Transverse colon (tissue), 4 donors: ENCODE measurements around the gene ZNF408. TPM values are rescaled to one million over a fixed set of nuclear protein-coding genes. Genes with fewer than 3 reads are reported as not detected.

Source experiments
- DNase-seq: peaks from one replicate; pipeline ENCODE4 v3.0.0-alpha.2; 2019
- H3K27ac ChIP-seq, 4 donors: fragments of 200-600 bp; sonication (generic); 2 replicates each; pipeline ENCODE4 v1.5.1; 2016 to 2018; ENCODE audit warnings: inconsistent platforms in 4 of 4
- H3K27me3 ChIP-seq: fragments of 200-600 bp; sonication (generic); 2 replicates; pipeline ENCODE4 v1.5.1; 2017; ENCODE audit warnings: inconsistent platforms
- H3K36me3 ChIP-seq, 4 donors: fragments of 200-600 bp; sonication (generic); 2 replicates each; pipeline ENCODE4 v1.5.1; 2017 to 2019; ENCODE audit warnings: inconsistent platforms in 4 of 4
- H3K4me1 ChIP-seq, 4 donors: fragments of 200-600 bp; sonication (generic); 2 replicates each; pipeline ENCODE4 v1.5.1; 2017 to 2020; ENCODE audit warnings: inconsistent platforms in 4 of 4
- H3K4me3 ChIP-seq, 4 donors: fragments of 200-600 bp; sonication (generic); 1 replicate in 1 of 4; 2 replicates in 3 of 4; pipeline versions ENCODE4 v1.5.1 to v1.6.1; 2017 to 2019; ENCODE audit warnings: inconsistent platforms in 4 of 4
- H3K9me3 ChIP-seq, 2 donors: fragments of 200-600 bp; sonication (generic); 2 replicates each; pipeline ENCODE4 v1.5.1; 2017 to 2019; ENCODE audit warnings: inconsistent platforms in 2 of 2
- CTCF ChIP-seq, 5 experiments: fragments of 200-600 bp in 3 of 5; fragments of 450-650 bp in 2 of 5; sonication (generic) in 3 of 5; IDR thresholded peaks; 1 replicate in 2 of 5; 2 replicates in 3 of 5; pipeline ENCODE4 v1.5.1; 2016 to 2017; ENCODE audit warnings: antibody characterized with exemption in 5 of 5, inconsistent platforms in 3 of 5, mild to moderate bottlenecking in 2 of 5, moderate library complexity in 1 of 5
- EP300 ChIP-seq: sonication (generic); formaldehyde crosslinking; IDR thresholded peaks from one replicate; pipeline ENCODE4 v1.6.1; 2017; ENCODE audit warnings: antibody characterized with exemption, low read depth
- POLR2A ChIP-seq: fragments of 450-650 bp; IDR thresholded peaks from one replicate; pipeline ENCODE4 v1.6.1; 2016; ENCODE audit warnings: antibody characterized with exemption, mild to moderate bottlenecking, moderate library complexity
- POLR2AphosphoS5 ChIP-seq, 3 donors: sonication (generic); formaldehyde crosslinking; IDR thresholded peaks; one replicate each; pipeline ENCODE4 v1.6.1; 2016; ENCODE audit warnings: antibody characterized with exemption in 3 of 3
- WGBS, 2 donors: methylation state at CpG; one replicate each; pipeline ENCODE4 v1.1.5; 2018; ENCODE audit warnings: low coverage in 1 of 2; 5-methylcytosine and 5-hydroxymethylcytosine counted together
- in situ Hi-C, 4 donors: fragments of 200-750 bp; cut with MboI; loops; one replicate each; pipeline versions ENCODE4 v1.15.0 to v1.15.1; 2017; ENCODE audit warnings: low sequenced_read_pairs in 3 of 4, low pct_ligation_motif_present in 1 of 4, low pct_unique_long_range_greater_than_20kb in 1 of 4
- intact Hi-C: fragments of 100-400 bp; cut with DNase I; formaldehyde crosslinking; loops from one replicate; pipeline ENCODE4 v1.15.1; 2023; ENCODE audit warnings: low total_unique reads
- total RNA-seq, 4 donors: library from RNA; depleted of rRNA; stranded (reverse); fragments of >200 nt; gene quantifications; one replicate each; pipeline ENCODE4 v1.1.0, GENCODE V29; 2016

The ZNF408 gene
- total RNA-seq, 4 donors from 2014 or later, result 6.0 to 19.3 (median 10.0) TPM

DNA sequence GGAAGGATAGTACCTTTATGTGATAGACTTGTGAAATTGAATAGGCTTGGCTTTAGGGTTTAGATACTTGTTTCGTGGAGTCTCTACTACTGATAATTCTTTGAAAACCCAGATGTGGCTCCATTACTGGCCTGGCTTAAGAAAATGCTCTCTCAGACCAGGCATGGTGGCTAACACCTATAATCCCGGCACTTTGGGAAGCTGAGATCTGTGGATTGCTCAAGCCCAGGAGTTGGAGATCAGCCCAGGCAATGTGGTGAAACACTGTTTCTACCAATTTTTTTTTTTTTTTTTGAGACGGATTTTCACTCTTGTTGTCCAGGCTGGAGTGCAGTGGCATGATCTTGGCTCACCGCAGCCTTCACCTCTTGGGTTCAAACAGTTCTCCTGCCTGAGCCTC, 42.6 kb upstream of the ZNF408 start:
- Histone ChIP-seq H3K27ac (no peak overlapping the region), H3K4me3 (no peak overlapping the region), H3K27me3 (no peaks in the 10 kb centered on the region), H3K9me3 (no peaks in the 10 kb centered on the region), H3K4me1 (no peaks in the 10 kb centered on the region), H3K36me3 (peaks cover 0 to 92% (median 29%) of the 10 kb centered on the region in 4 donors)
- no peak for DNase-seq
- intact Hi-C loops, result no loop called here
- TF ChIP-seq CTCF (IDR thresholded peaks at IDR 0.05), result no peak
- TF ChIP-seq EP300, result no peak
- no peak for TF ChIP-seq POLR2AphosphoS5 (IDR thresholded peaks at IDR 0.05)
- no peak for TF ChIP-seq POLR2A
- 91 to 95% methylated on average over 3 to 4 of the region's 4 CpGs for WGBS, 2 donors
- in situ Hi-C loops, result no loop called here

DNA sequence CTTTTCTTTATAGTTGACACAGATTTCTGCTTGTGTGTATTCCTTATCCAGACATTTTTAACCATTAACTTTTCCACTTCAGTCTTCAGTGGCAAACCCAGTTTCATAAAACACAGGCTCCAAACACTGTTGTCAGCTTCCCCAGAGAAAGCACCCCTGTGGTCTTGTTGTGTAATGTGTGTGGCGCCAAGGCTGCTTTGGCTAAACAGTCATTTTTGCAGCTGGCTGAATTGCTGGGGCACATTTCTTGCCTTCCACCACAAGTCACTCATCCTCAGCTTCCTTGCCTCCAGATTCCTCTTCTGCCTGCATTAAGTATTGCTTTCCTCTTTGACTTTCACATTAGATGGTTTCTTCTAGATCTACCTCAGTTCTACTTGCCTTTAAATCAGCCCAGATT, 40.9 kb upstream of the ZNF408 start:
- no peak for DNase-seq
- in situ Hi-C loops, result no loop called here
- no peak overlapping the region for H3K27ac ChIP-seq
- TF ChIP-seq POLR2AphosphoS5 (IDR thresholded peaks at IDR 0.05) (no peak), POLR2A (no peak), CTCF (IDR thresholded peaks at IDR 0.05) (no peak), EP300 (no peak)
- H3K9me3 ChIP-seq, result no peaks in the 10 kb centered on the region
- intact Hi-C loops, result no loop called here
- peaks cover 0 to 83% (median 30%) of the 10 kb centered on the region in 4 donors for H3K36me3 ChIP-seq
- H3K4me3 ChIP-seq, result no peak overlapping the region
- WGBS, 2 donors, result 100% methylated on average over 1 of the region's 1 CpG; no CpG with 5 or more reads in 1 of the 2 donors
- no peaks in the 10 kb centered on the region for H3K4me1 ChIP-seq
- H3K27me3 ChIP-seq, result no peaks in the 10 kb centered on the region

DNA sequence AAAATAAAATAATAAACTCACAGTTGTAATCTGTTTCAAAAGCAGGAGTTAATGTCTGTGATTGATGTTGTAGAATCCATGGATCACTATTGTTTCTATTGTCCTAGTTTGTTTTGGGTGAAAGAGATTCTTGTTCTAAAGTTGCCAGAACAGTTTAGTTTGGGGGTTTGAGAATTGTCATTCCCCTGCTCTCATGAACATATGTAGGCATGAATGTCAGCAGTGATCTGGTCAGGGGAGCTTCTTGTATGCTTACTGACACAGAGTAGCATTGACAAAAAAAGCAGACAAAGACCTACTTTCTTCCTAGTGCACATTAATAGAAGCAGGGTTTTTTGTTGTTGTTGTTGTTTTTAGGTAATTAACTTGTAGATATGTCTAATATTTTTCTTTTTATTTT, 39.0 kb upstream of the ZNF408 start:
- H3K4me3 ChIP-seq, result no peak overlapping the region
- no peak for DNase-seq
- in situ Hi-C loops, result no loop called here
- TF ChIP-seq POLR2AphosphoS5 (IDR thresholded peaks at IDR 0.05), result no peak
- no peak for TF ChIP-seq POLR2A
- no peak for TF ChIP-seq EP300
- no peak for TF ChIP-seq CTCF (IDR thresholded peaks at IDR 0.05)
- no peak overlapping the region for H3K27ac ChIP-seq
- no peaks in the 10 kb centered on the region for H3K27me3 ChIP-seq
- H3K9me3 ChIP-seq, result no peaks in the 10 kb centered on the region
- H3K4me1 ChIP-seq, result peaks cover 0 to 3% (median 0%) of the 10 kb centered on the region in 4 donors
- intact Hi-C loops, result no loop called here
- peaks cover 0 to 75% (median 29%) of the 10 kb centered on the region in 4 donors for H3K36me3 ChIP-seq

- peaks cover 0 to 9% (median 0%) of the 10 kb centered on the region in 4 donors for H3K4me1 ChIP-seq
- no peak overlapping the region for H3K27ac ChIP-seq
- intact Hi-C loops (no loop called here), in situ Hi-C loops (no loop called here)
- H3K4me3 ChIP-seq, result no peak overlapping the region
- H3K36me3 ChIP-seq, result peaks cover 0 to 70% (median 27%) of the 10 kb centered on the region in 4 donors
- DNase-seq, result no peak
- no peaks in the 10 kb centered on the region for H3K9me3 ChIP-seq
- TF ChIP-seq POLR2A (no peak), CTCF (IDR thresholded peaks at IDR 0.05) (no peak), EP300 (no peak), POLR2AphosphoS5 (IDR thresholded peaks at IDR 0.05) (no peak)
- H3K27me3 ChIP-seq, result no peaks in the 10 kb centered on the region
Measured at GRCh38 chr11:46662366-46662765, 38.5 kb upstream of the ZNF408 start.
